Right lobe of liver (tissue), 4 donors: Measurements from ENCODE around the gene MAPK1.

ENCODE experiments used
- POLR2A ChIP-seq: fragments of 450-650 bp; IDR thresholded peaks from one replicate; pipeline ENCODE4 v1.6.1; 2017; ENCODE audit warnings: antibody characterized with exemption, mild to moderate bottlenecking
- TF ChIP-seq, protein P1 (sequence below), 4 donors: fragments of 200-600 bp in 3 of 4; fragments of 450-650 bp in 1 of 4; IDR thresholded peaks; one replicate each; pipeline versions ENCODE4 v1.5.1 to v1.8.0; 2016 to 2022; ENCODE audit warnings: antibody characterized with exemption in 4 of 4, mild to moderate bottlenecking in 2 of 4
- donor health status: DM: no; HTN: no; CAD: no.
- donor health status: DM: no; HTN: no; CAD: no.
- donor health status: DM: no; HTN: yes; CAD: no.

DNA sequence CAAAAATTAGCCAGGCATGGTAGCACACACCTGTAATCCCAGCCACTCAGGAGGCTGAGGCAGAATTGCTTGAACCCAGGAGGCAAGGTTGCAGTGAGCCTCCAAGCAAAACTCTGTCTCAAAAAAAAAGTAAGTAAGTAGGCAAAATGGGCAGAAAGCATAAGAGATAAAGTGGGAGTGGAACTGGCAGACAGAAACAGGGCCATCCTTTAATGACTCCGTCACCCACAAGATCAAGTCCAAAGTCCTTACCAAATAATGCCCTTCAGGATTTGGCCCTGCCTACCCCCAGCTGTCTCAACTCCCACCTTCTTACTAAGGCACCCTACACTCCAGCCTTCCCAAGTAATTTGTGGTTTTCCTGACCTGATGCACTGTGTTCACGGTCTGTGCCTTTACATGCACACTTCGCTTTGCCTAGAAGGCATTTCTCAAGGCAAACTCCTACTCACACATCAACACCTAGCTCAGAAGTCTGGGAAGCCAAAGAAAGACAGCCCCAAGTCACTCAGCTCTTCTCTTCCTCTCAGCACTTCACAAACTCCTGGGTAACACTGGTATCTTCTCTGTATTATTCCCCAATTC, 6.1 kb downstream of the MAPK1 start:
- TF ChIP-seq, protein P1, sequence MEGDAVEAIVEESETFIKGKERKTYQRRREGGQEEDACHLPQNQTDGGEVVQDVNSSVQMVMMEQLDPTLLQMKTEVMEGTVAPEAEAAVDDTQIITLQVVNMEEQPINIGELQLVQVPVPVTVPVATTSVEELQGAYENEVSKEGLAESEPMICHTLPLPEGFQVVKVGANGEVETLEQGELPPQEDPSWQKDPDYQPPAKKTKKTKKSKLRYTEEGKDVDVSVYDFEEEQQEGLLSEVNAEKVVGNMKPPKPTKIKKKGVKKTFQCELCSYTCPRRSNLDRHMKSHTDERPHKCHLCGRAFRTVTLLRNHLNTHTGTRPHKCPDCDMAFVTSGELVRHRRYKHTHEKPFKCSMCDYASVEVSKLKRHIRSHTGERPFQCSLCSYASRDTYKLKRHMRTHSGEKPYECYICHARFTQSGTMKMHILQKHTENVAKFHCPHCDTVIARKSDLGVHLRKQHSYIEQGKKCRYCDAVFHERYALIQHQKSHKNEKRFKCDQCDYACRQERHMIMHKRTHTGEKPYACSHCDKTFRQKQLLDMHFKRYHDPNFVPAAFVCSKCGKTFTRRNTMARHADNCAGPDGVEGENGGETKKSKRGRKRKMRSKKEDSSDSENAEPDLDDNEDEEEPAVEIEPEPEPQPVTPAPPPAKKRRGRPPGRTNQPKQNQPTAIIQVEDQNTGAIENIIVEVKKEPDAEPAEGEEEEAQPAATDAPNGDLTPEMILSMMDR (IDR thresholded peaks at IDR 0.05) = no peak
- TF ChIP-seq POLR2A = no peak
